GM21367 (cell line): Measurements from ENCODE around the gene SRC.

Experiments
- ATAC-seq: cut with Tn5 transposase; IDR thresholded peaks from one replicate; pipeline ENCODE4 v1.9.1; 2021; ENCODE audit not compliant: unreplicated experiment

The SRC gene

DNA sequence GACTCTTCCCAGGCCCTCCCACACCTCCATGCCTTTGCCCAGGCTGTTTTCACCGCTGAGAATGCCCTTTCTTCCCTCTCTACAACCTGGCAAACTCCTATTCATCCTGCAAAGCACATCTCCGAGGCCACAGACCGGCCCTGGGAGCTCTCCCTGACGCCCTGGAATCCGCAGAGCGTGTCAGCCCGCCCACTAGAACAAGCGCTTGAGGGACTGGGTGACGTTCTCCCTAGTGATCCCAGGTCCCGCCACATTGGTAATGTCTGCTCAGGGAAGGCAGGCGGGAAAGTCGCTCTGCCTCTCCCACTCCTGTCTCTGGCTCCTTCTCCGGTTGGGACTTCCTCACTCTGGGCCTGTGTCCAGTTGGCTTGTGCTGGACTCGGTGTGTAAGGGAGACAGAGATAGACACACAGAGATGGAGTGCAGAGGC is 61.6 kb downstream of the SRC start:
- ATAC-seq: no peak

DNA sequence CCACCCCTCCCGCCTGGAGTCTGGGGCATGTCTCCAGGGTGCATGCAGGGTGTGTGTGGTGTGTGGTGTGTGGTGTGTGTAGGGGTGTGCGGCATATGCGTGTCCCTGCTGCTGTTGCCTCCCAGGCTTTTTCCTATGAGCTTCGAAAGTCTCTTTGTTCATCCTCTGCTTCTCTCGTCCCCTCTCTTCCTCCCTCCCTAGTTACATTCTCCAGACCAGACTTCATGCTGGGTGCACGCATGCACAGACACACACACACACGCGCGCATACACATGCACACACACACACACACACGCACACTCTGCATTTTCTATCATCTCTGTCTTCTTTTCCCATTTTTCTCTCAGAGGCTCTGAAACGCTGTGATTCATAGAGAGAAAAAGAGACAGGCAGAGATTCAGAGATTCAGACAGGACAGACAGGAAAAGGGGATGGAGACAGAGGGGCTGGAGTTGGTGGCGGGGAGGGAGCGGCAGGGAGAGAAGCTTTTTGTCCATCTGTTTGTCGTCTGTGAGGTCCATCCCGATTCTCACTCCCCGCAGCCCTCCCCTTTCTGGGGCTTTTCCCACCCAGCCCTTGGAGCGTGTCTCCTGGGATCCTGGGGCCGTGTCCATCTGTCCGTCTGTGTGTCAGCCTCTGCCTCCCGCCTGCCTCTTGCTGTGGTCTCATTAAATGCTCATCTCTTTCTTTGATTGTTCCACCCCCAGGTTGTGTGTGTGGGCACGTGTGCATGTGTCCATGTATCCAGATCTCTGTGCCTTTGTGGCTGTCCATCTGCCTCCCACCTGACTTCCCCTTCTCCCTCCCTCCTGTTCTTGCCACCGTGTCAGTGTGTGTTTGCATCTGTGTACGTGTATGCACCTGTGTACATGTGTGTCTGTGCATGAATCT is 62.6 kb downstream of the SRC start:
- no peak for ATAC-seq

DNA sequence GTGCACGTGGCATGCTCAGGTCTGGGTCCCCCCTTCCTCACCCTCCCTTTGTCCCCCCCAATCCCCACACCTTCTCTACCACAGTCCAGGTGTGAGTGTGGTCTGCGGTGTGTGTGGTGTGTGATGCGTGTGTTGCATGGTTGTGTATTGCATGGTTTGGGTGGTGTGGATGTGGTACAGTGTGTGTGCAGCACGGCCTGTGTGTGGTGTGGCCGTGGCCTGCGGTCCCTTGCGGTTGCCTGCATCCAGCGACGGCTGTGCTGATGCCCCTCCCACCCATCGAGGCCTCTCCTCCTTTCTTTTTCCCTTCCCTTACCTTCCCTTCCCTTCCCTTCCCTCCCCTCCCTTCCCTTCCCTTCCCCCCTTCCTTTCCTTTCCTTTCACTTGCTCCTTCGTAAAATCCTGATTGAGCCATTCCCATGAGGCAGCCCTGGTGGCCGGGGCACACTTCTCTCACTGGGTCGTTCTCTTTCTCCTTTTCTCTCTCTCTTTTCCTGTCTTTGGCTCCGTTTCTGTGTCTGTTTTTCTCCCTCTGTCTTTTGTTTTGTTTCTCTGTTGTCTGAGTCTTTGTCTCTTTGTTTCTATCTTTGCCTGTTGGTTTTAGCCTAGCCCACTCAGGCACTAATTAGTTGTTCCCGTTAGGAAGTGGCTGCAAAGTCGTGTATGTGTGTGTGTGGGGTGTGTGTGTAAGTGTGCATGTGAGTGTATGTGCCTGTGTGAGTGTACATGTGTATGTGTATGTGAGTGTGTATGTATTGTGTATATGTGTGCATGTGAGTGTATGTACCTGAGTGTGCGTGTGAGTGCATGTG is 65.7 kb downstream of the SRC start:
- no peak for ATAC-seq

- no peak for ATAC-seq
These were observed 67.0 kb downstream of the SRC start for GRCh38 chr20:37413023-37413334.

- ATAC-seq: no peak
These were observed 67.4 kb downstream of the SRC start for GRCh38 chr20:37413379-37413778.

GRCh38 chr20:37414224-37415035 is 68.5 kb downstream of the SRC start:
- ATAC-seq: no peak

GRCh38 chr20:37415118-37416085 is 69.5 kb downstream of the SRC start:
- no peak for ATAC-seq

GRCh38 chr20:37416100-37416847 is 70.3 kb downstream of the SRC start:
- ATAC-seq: no peak

DNA sequence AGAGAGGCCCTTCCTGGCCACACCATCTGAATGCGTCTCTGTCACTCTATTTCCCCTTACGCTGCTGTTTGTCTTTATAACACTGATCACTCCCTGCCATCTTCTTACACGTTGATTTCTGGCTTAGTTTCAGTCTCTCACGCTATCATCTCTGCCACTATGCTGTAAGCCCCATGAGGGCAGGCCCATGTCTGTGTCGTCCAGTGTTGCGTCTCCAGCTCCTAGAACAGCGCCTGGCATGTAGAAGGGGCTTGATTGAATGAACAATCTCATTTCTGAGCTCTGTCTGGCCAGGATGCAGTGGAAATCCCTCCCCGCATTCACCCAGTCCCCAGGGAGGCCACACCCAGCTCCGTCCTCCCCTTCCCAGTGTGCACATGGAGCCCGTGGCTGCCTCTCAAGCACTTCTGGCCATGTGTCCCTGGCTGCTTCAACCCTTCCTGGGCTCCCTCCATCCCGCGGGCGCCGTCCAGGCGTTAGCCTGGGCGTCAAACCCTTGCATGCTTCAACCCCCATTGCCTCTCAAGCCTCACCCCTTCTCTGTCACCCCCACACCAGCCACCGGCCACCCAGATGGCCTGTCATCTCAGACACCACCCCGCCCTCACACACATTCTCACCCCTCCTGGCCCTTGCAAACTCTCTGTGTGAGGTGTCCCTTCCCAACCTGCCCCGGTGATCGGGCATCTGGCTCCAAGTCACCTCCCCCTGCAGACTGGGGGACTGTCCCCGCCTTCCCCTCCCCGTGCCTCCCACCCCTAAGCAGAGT is 71.1 kb downstream of the SRC start:
- no peak for ATAC-seq

DNA sequence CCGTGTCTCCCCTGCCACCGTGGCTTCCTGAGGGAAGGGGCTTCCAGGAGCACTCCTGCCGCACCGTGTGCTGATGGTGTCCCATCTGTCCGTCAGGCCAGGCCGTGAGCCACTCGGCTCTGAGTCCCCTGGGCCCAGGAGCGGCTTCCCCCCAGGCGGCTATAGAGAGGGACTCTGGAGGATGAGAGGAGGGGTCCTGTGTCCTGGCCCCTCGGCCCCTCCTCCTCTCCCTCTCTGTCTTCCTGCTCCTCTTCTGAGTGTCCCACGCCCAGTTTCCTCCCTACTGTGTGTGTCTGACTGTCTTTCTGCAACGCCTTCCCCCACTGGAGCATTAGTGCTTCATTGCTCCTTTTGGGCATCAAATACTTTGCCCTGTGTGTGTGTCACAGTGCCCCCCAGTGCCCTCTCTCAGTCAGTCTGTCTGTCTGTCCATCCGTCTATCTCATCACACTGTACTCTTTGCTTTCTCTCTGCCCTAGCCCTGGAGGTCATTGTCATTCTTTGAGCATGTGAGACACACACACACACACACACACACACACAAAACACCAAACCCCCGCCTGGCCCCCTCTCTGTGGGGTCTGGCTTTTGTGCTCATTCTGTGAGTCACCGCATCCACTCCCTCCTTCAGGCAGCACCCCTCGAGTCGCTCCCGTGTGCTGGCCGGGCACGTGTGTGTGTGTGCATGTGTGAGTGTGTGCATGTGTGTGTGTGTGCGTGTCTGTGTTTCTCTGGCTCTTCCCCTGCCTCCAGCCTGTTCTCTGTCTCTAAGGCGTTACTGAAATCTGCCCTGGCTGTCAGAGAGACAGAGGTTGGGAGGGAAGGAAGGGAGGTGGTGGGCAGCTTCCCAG is 71.9 kb downstream of the SRC start:
- ATAC-seq: no peak

DNA sequence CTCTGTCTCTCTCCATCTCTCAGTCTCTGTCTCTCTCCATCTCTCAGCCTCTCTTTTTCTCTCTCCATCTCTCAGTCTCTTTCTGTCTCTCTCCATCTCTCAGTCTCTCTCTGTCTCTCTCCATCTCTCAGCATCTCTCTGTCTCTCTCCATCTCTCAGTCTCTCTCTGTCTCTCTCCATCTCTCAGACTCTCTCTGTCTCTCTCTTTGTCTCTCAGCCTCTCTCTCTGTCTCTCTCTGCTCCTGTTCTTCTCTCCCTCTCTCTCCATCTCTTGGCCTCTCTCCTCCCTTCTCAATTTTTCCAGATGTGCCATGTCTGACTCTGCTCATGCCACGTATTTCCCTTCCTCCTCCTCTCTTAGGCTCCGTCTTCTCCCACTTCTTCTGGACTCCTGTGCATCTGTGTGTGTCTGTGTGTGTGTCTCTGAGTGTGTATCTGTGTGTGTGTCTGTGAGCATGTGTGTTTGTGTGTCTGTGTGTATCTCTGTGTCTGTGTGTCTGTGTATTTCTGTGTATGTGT is 72.7 kb downstream of the SRC start:
- ATAC-seq: no peak

DNA sequence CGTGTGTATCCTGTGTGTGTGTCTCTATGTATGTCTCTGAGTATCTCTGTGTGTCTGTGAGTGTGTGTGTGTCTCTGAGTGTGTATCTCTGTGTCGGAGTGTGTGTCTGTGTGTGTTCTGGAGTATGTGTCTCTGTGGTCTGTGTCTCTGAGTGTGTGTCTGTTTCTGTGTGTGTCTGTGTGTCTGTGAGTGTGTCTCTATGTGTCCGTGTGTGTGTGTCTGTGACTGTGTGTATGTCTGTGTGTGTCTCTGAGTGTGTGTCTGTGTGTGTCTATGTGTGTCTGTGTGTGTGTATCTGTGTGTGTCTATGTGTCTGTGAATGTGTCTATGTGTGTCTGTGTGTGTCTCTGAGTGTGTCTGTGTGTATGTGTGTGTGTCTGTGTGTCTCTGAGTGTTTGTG is 73.4 kb downstream of the SRC start:
- no peak for ATAC-seq

GRCh38 chr20:37419774-37420542 is 74.0 kb downstream of the SRC start:
- ATAC-seq: no peak

- ATAC-seq: no peak
These were observed 74.7 kb downstream of the SRC start for GRCh38 chr20:37420610-37421009.

- ATAC-seq: no peak
These were observed 75.3 kb downstream of the SRC start for GRCh38 chr20:37421060-37421905.

- no peak for ATAC-seq
These were observed 76.0 kb downstream of the SRC start for GRCh38 chr20:37421988-37422387.
